ENCODE data around the gene ZNF367. TPM values are rescaled to one million over a fixed set of nuclear protein-coding genes. Genes with fewer than 3 reads are reported as not detected.

ZNF367 gene
- total and polyA plus RNA-seq, 5 donors from 2014 or later = 1.1 to 8.8 (median 1.5) TPM

DNA sequence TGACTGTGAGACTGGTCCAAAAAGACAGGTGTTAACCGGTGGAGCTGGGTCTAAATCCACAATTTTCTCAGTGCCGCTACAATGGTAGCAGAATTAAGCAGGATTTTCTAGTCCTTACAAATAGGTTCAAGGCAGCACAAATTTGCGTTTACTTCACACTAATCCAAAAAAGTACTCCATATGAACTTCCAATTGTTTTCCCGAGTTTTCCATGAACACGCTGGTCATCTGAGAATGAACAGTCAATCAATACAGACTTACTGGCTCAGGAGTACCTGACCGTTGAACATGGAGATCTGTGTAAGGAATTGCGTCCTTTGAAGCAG lies 35.4 kb downstream of the ZNF367 start:
- Histone ChIP-seq H3K4me1 (ENCODE audit: control insufficient read depth, insufficient read depth, low read length, poor library complexity, severe bottlenecking) (peaks cover 22% of the 10 kb centered on the region), H3K27me3 (ENCODE audit: control insufficient read depth, insufficient read depth, low read length) (no peaks in the 10 kb centered on the region), H3K27ac (ENCODE audit: insufficient read depth, low read length, poor library complexity, severe bottlenecking) (peak overlapping the region; percentile 41), H3K9me3 (ENCODE audit: control insufficient read depth in 2 of 2, low read length in 2 of 2) (no peaks in the 10 kb centered on the region), H3K4me3 (ENCODE audit: low read depth, low read length) (peak overlapping the region; percentile 93), H3K36me3 (ENCODE audit: control insufficient read depth, insufficient read depth, low read length) (no peaks in the 10 kb centered on the region)
- peak overlapping the region; percentile 22 to 88 (median 81) for H3K27ac Mint-ChIP-seq
- H3K27me3 Mint-ChIP-seq = no peaks in the 10 kb centered on the region
- H3K4me1 Mint-ChIP-seq = peaks cover 28 to 46% (median 37%) of the 10 kb centered on the region in 4 donors
- peaks cover 0 to 1% (median 0%) of the 10 kb centered on the region in 7 donors for H3K9me3 Mint-ChIP-seq
- H3K4me3 Mint-ChIP-seq = peak overlapping the region; percentile 87 to 94 (median 91)
- DNase-seq (no peak), ATAC-seq (ENCODE audit: low read depth in 2 of 2) (no peak)
- peaks cover 9% of the 10 kb centered on the region for H3K36me3 Mint-ChIP-seq

DNA sequence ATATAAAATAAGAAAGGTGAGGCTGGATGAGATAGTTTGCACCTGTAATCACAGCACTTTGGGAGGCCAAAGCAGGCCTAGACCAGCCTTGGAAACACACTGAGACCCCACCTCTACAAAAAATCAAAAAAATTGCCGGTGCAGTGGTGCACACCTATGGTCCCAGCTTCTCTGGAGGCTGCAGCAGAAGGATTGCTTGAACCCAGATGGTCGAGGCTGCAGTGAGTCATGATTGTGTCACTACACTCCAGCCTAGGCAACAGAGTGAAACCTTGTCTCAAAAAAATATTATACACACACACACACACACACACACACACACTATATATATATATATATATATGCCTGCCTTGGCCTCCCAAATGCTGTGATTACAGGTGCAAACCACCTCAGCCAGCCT lies 36.0 kb downstream of the ZNF367 start:
- H3K4me1 Mint-ChIP-seq = peaks cover 28 to 47% (median 39%) of the 10 kb centered on the region in 4 donors
- H3K27ac Mint-ChIP-seq = peak overlapping the region in 2 of 3 donors; percentile 19 to 46
- no peak for ATAC-seq (ENCODE audit: low read depth in 2 of 2)

GRCh38 chr9:96381696-96382095 lies 36.5 kb downstream of the ZNF367 start:
- Mint-ChIP-seq H3K4me3 (peak overlapping the region; percentile 44 to 94 (median 78)), H3K27ac (peak overlapping the region in 2 of 3 donors; percentile 19 to 79), H3K9me3 (peaks cover 0 to 1% (median 0%) of the 10 kb centered on the region in 7 donors), H3K36me3 (peaks cover 16% of the 10 kb centered on the region), H3K27me3 (no peaks in the 10 kb centered on the region), H3K4me1 (peaks cover 27 to 47% (median 39%) of the 10 kb centered on the region in 4 donors)
- no peaks in the 10 kb centered on the region for H3K27me3 ChIP-seq (ENCODE audit: control insufficient read depth, insufficient read depth, low read length)
- peaks cover 22% of the 10 kb centered on the region for H3K4me1 ChIP-seq (ENCODE audit: control insufficient read depth, insufficient read depth, low read length, poor library complexity, severe bottlenecking)
- H3K36me3 ChIP-seq (ENCODE audit: control insufficient read depth, insufficient read depth, low read length) = no peaks in the 10 kb centered on the region
- H3K27ac ChIP-seq (ENCODE audit: insufficient read depth, low read length, poor library complexity, severe bottlenecking) = no peak overlapping the region
- DNase-seq (no peak), ATAC-seq (ENCODE audit: low read depth in 2 of 2) (no peak)
- H3K4me3 ChIP-seq (ENCODE audit: low read depth, low read length) = peak overlapping the region; percentile 93
- H3K9me3 ChIP-seq (ENCODE audit: control insufficient read depth in 2 of 2, low read length in 2 of 2) = no peaks in the 10 kb centered on the region

More for the DNA sequence above, 36.0 kb downstream of the ZNF367 start:
- no peaks in the 10 kb centered on the region for H3K36me3 ChIP-seq (ENCODE audit: control insufficient read depth, insufficient read depth, low read length)
- peak overlapping the region; percentile 93 for H3K4me3 ChIP-seq (ENCODE audit: low read depth, low read length)
- no peak overlapping the region for H3K27ac ChIP-seq (ENCODE audit: insufficient read depth, low read length, poor library complexity, severe bottlenecking)
- Mint-ChIP-seq H3K4me3 (peak overlapping the region; percentile 44 to 94 (median 91)), H3K9me3 (peaks cover 0 to 1% (median 0%) of the 10 kb centered on the region in 7 donors), H3K36me3 (peaks cover 16% of the 10 kb centered on the region), H3K27me3 (no peaks in the 10 kb centered on the region)
- peaks cover 22% of the 10 kb centered on the region for H3K4me1 ChIP-seq (ENCODE audit: control insufficient read depth, insufficient read depth, low read length, poor library complexity, severe bottlenecking)
- no peaks in the 10 kb centered on the region for H3K9me3 ChIP-seq (ENCODE audit: control insufficient read depth in 2 of 2, low read length in 2 of 2)
- DNase-seq = no peak
- no peaks in the 10 kb centered on the region for H3K27me3 ChIP-seq (ENCODE audit: control insufficient read depth, insufficient read depth, low read length)

DNA sequence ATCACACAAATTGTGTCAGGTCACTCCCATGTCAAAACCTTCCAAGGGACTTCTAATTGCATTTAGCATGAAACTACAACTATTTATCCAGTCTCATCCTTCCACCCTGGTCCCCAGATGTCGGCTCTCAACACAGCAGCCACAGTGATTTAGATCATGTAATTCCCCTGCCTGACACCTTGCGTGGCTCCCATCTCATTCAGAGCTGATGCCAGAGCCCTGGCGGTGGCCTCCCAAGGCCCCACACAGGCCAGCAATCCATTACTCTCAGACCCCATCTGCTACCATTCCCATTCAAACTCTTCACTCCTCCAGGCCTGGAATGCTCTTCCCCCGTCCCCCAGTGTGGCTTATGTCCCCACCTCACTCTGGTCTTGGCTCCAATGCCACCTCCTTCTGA lies 37.0 kb downstream of the ZNF367 start:
- Mint-ChIP-seq H3K27ac (peak overlapping the region in 2 of 3 donors; percentile 73 to 79), H3K4me1 (peaks cover 21 to 46% (median 38%) of the 10 kb centered on the region in 4 donors), H3K36me3 (peaks cover 16% of the 10 kb centered on the region), H3K27me3 (no peaks in the 10 kb centered on the region), H3K4me3 (peak overlapping the region; percentile 44 to 94 (median 78)), H3K9me3 (peaks cover 0 to 1% (median 0%) of the 10 kb centered on the region in 7 donors)
- H3K36me3 ChIP-seq (ENCODE audit: control insufficient read depth, insufficient read depth, low read length) = no peaks in the 10 kb centered on the region
- no peaks in the 10 kb centered on the region for H3K9me3 ChIP-seq (ENCODE audit: control insufficient read depth in 2 of 2, low read length in 2 of 2)
- H3K27me3 ChIP-seq (ENCODE audit: control insufficient read depth, insufficient read depth, low read length) = no peaks in the 10 kb centered on the region
- ATAC-seq (ENCODE audit: low read depth in 2 of 2) (no peak), DNase-seq (no peak)
- no peak overlapping the region for H3K27ac ChIP-seq (ENCODE audit: insufficient read depth, low read length, poor library complexity, severe bottlenecking)
- peaks cover 22% of the 10 kb centered on the region for H3K4me1 ChIP-seq (ENCODE audit: control insufficient read depth, insufficient read depth, low read length, poor library complexity, severe bottlenecking)
- H3K4me3 ChIP-seq (ENCODE audit: low read depth, low read length) = no peak overlapping the region

GRCh38 chr9:96379461-96379860 lies 38.7 kb downstream of the ZNF367 start:
- H3K27me3 ChIP-seq (ENCODE audit: control insufficient read depth, insufficient read depth, low read length) = no peaks in the 10 kb centered on the region
- Mint-ChIP-seq H3K4me1 (peaks cover 21 to 42% (median 37%) of the 10 kb centered on the region in 4 donors), H3K4me3 (peak overlapping the region in 2 of 4 donors; percentile 19 to 44), H3K36me3 (peaks cover 16% of the 10 kb centered on the region), H3K27ac (peak overlapping the region in 1 of 3 donors; percentile 11), H3K27me3 (no peaks in the 10 kb centered on the region), H3K9me3 (peaks cover 0 to 1% (median 0%) of the 10 kb centered on the region in 7 donors)
- H3K9me3 ChIP-seq (ENCODE audit: control insufficient read depth in 2 of 2, low read length in 2 of 2) = no peaks in the 10 kb centered on the region
- H3K4me3 ChIP-seq (ENCODE audit: low read depth, low read length) = no peak overlapping the region
- H3K4me1 ChIP-seq (ENCODE audit: control insufficient read depth, insufficient read depth, low read length, poor library complexity, severe bottlenecking) = peaks cover 22% of the 10 kb centered on the region
- ATAC-seq (ENCODE audit: low read depth in 2 of 2) = no peak
- no peaks in the 10 kb centered on the region for H3K36me3 ChIP-seq (ENCODE audit: control insufficient read depth, insufficient read depth, low read length)
- no peak overlapping the region for H3K27ac ChIP-seq (ENCODE audit: insufficient read depth, low read length, poor library complexity, severe bottlenecking)
- DNase-seq = no peak

GRCh38 chr9:96378187-96378586 lies 40.0 kb downstream of the ZNF367 start:
- Mint-ChIP-seq H3K9me3 (peaks cover 0 to 1% (median 0%) of the 10 kb centered on the region in 7 donors), H3K27ac (no peak overlapping the region), H3K4me1 (peaks cover 21 to 34% (median 31%) of the 10 kb centered on the region in 4 donors), H3K4me3 (no peak overlapping the region), H3K36me3 (peaks cover 16% of the 10 kb centered on the region), H3K27me3 (no peaks in the 10 kb centered on the region)
- DNase-seq = no peak
- Histone ChIP-seq H3K4me3 (ENCODE audit: low read depth, low read length) (no peak overlapping the region), H3K9me3 (ENCODE audit: control insufficient read depth in 2 of 2, low read length in 2 of 2) (no peaks in the 10 kb centered on the region), H3K27me3 (ENCODE audit: control insufficient read depth, insufficient read depth, low read length) (no peaks in the 10 kb centered on the region), H3K4me1 (ENCODE audit: control insufficient read depth, insufficient read depth, low read length, poor library complexity, severe bottlenecking) (peaks cover 22% of the 10 kb centered on the region), H3K36me3 (ENCODE audit: control insufficient read depth, insufficient read depth, low read length) (no peaks in the 10 kb centered on the region), H3K27ac (ENCODE audit: insufficient read depth, low read length, poor library complexity, severe bottlenecking) (no peak overlapping the region)
- no peak for ATAC-seq (ENCODE audit: low read depth in 2 of 2)

GRCh38 chr9:96376891-96377874 lies 41.0 kb downstream of the ZNF367 start:
- Histone ChIP-seq H3K36me3 (ENCODE audit: control insufficient read depth, insufficient read depth, low read length) (no peaks in the 10 kb centered on the region), H3K4me1 (ENCODE audit: control insufficient read depth, insufficient read depth, low read length, poor library complexity, severe bottlenecking) (peaks cover 12% of the 10 kb centered on the region), H3K27me3 (ENCODE audit: control insufficient read depth, insufficient read depth, low read length) (no peaks in the 10 kb centered on the region), H3K4me3 (ENCODE audit: low read depth, low read length) (no peak overlapping the region), H3K27ac (ENCODE audit: insufficient read depth, low read length, poor library complexity, severe bottlenecking) (no peak overlapping the region), H3K9me3 (ENCODE audit: control insufficient read depth in 2 of 2, low read length in 2 of 2) (no peaks in the 10 kb centered on the region)
- Mint-ChIP-seq H3K9me3 (peaks cover 0 to 1% (median 0%) of the 10 kb centered on the region in 7 donors), H3K4me1 (peaks cover 18 to 29% (median 24%) of the 10 kb centered on the region in 4 donors), H3K4me3 (peak overlapping the region in 1 of 4 donors; percentile 41), H3K27ac (peak overlapping the region in 2 of 3 donors; percentile 17 to 28), H3K27me3 (no peaks in the 10 kb centered on the region), H3K36me3 (peaks cover 16% of the 10 kb centered on the region)
- ATAC-seq (ENCODE audit: low read depth in 2 of 2) = no peak
- no peak for DNase-seq

All from CD4-positive, CD25-positive, alpha-beta regulatory T cell (primary cell).